Activated T-helper 1 cell treated with anti-CD3 and anti-CD28 coated beads, Interleukin-12 subunit alpha, Interleukin-12 subunit beta, Interleukin-2, Interleukin-4 antibody, amounts not matched to agents 30 ng/mL and 10 ng/mL and 1 ng/mL, durations not matched to agents 14 hours and 24 hours and 36 hours (primary cell): Measurements from ENCODE around the gene LRP8. TPM values are rescaled to one million over a fixed set of nuclear protein-coding genes. Genes with fewer than 3 reads are reported as not detected.

ENCODE experiments used
- DNase-seq: peaks from one replicate; pipeline ENCODE4 v3.0.0; 2021; ENCODE audit warnings: low spot score
- H3K27ac Mint-ChIP-seq: one replicate; pipeline ENCODE4 v1.8.0; 2021; ENCODE audit warnings: mild to moderate bottlenecking, mixed read lengths
- H3K27me3 Mint-ChIP-seq: one replicate; pipeline ENCODE4 v1.8.0; 2022; ENCODE audit warnings: mild to moderate bottlenecking, moderate library complexity, mixed read lengths; ENCODE audit not compliant: insufficient read depth
- H3K36me3 Mint-ChIP-seq: one replicate; pipeline ENCODE4 v1.8.0; 2021; ENCODE audit warnings: low read depth, mixed read lengths
- H3K4me1 Mint-ChIP-seq: one replicate; pipeline ENCODE4 v1.8.0; 2021; ENCODE audit warnings: low read depth, mixed read lengths
- H3K4me3 Mint-ChIP-seq: one replicate; pipeline ENCODE4 v1.8.0; 2021; ENCODE audit warnings: mild to moderate bottlenecking, moderate library complexity, mixed read lengths
- H3K9me3 Mint-ChIP-seq: one replicate; pipeline ENCODE4 v1.8.0; 2021; ENCODE audit warnings: mixed read lengths
- intact Hi-C: fragments of 100-400 bp; cut with micrococcal nuclease; formaldehyde crosslinking; loops from one replicate; pipeline ENCODE4 v1.15.1; 2024
- total RNA-seq: library from RNA; stranded (reverse); gene quantifications from 2 replicates; pipeline ENCODE4 v1.2.3, GENCODE V29; 2022

Gene LRP8
- total RNA-seq, 1 donor from 2014 or later = 87.4 TPM

DNA sequence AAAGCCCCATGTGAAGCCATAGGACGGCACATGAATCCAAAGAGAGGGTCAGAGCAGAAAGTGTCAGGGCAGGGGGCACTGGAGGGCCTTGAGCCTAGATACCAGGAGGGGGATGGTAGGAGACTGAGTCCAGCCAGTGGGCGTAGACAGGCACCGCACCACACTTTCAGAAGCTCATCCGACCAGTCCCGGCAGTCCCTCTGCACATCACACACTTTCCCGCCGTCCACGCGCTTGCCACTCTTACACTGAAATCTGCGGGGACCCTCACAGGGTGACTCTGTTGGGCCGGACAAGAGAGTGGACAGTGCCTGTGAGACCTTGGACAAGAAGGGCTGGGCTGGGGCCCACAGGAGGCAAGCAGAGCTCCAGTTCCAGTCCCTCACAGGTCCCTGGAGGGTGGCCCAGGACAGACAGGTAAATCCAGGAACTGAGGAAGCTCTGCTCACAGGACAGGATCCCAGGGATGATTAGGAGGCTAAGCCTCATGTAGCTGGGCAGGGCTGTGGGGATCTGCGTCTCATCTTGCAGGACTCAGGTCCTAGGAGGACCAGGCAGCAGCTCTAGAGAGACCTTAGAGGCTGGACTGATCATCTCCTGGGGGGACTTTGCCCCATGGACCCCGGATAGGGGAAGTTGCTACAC, 53.2 kb downstream of the LRP8 start:
- Mint-ChIP-seq H3K4me3 (no peak overlapping the region), H3K36me3 (peaks cover 35% of the 10 kb centered on the region), H3K4me1 (peaks cover 12% of the 10 kb centered on the region), H3K27me3 (no peaks in the 10 kb centered on the region), H3K27ac (no peak overlapping the region), H3K9me3 (no peaks in the 10 kb centered on the region)
- no peak for DNase-seq
- intact Hi-C loops = no loop called here

DNA sequence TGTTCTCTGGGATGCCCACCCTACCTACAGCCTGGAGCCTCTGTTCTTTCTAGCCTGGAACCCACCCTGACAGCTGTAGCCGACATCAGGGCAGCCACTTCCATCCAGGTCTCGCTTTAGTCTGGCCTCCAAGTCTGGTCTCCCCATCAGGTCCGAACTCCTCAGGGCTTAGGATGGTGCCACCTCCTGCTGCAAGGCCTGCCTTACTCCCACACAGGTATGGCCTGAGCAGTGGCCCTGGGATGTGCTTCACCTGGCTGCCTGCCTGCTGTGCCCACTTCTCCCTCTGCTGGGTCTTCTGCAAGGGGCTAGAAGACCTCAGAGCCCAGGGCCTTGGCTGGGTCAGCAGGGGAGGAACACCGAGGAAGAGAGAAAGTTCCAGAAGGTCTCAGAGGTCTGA, 53.8 kb downstream of the LRP8 start:
- peak overlapping the region; percentile 61 for H3K27ac Mint-ChIP-seq
- H3K4me1 Mint-ChIP-seq = peaks cover 14% of the 10 kb centered on the region
- H3K9me3 Mint-ChIP-seq = no peaks in the 10 kb centered on the region
- DNase-seq = no peak
- intact Hi-C loops = no loop called here
- no peaks in the 10 kb centered on the region for H3K27me3 Mint-ChIP-seq
- H3K4me3 Mint-ChIP-seq = no peak overlapping the region
- H3K36me3 Mint-ChIP-seq = peaks cover 37% of the 10 kb centered on the region

DNA sequence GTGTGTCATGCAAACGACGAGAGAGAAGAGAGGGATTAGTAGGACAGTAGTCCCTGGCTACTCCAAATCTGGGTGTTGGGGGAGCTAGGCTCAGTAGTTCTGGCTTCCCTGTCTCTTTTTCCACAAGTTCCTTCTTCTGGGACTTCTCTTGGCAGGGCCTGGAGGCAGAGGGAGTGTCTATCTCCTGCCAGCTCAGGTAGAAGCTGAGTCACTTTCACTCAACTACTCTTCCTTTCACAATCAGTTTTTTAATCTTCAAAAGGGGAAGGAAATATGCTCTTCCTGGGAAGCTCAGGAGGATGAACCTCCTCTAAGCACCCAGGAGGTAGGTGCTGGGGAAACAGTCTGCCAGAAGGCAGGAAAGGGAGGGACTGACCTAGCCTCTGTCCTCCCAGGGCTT, 54.3 kb downstream of the LRP8 start:
- no peak overlapping the region for H3K4me3 Mint-ChIP-seq
- intact Hi-C loops = no loop called here

DNA sequence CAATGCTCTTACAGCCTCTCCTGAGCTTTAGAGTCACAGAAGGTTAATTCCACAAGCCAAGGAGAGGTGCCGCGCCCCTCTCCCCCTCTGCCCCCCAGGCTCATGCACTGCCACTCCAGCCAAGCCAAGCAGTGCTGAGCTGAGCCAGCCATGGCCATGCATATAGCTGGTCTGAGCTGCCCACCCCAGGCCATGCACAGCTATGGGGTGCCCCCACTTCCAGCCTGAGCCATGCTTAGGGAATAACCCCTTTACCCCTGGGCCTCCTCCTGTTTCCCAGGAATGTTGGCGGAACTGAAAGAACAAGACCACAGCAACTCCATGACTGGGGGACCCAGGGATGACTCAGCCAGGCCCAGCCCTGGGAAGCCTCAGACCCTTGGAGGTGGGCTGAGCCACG, 55.5 kb downstream of the LRP8 start:
- DNase-seq = no peak
- intact Hi-C loops = no loop called here
- Mint-ChIP-seq H3K27ac (no peak overlapping the region), H3K36me3 (peaks cover 33% of the 10 kb centered on the region), H3K9me3 (no peaks in the 10 kb centered on the region), H3K4me3 (no peak overlapping the region), H3K27me3 (no peaks in the 10 kb centered on the region), H3K4me1 (peaks cover 14% of the 10 kb centered on the region)

More for the DNA sequence above, 54.3 kb downstream of the LRP8 start:
- no peaks in the 10 kb centered on the region for H3K27me3 Mint-ChIP-seq
- no peaks in the 10 kb centered on the region for H3K9me3 Mint-ChIP-seq
- H3K27ac Mint-ChIP-seq = no peak overlapping the region
- peaks cover 14% of the 10 kb centered on the region for H3K4me1 Mint-ChIP-seq
- no peak for DNase-seq
- peaks cover 41% of the 10 kb centered on the region for H3K36me3 Mint-ChIP-seq

DNA sequence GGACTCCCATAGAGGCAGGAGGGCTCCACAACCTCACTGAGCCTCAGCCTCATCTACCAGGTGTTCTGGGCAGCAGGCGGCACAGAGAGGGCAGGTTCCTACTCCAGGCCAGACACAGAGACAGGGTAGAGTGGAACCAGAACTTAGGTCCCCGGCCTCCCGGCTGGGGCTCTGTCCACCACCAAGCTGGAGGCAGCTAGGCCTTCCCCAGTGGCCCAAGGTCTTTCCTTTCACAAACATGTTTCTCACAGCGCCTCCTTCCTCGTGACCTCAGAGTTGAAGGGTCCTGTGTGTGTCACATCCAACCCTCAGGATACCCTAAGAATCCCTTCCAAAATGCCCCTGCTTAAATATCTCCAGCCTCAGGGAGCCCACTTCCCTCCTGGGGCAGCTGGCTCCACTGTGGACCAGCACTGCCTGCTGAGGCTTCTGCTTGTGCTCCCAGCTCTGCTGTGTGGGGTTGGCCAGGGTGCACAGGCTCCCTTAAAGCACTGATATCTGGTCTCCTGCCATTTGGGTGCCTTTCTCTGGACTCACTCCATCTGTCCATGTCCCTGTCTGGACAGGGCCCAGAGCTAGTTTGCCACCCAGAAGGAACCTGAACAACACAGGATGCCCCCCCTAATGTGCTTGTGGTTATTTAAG, 56.3 kb downstream of the LRP8 start:
- Mint-ChIP-seq H3K27me3 (no peaks in the 10 kb centered on the region), H3K4me1 (peaks cover 14% of the 10 kb centered on the region), H3K27ac (no peak overlapping the region), H3K9me3 (no peaks in the 10 kb centered on the region), H3K4me3 (no peak overlapping the region), H3K36me3 (peaks cover 36% of the 10 kb centered on the region)
- no peak for DNase-seq
- intact Hi-C loops = no loop called here

DNA sequence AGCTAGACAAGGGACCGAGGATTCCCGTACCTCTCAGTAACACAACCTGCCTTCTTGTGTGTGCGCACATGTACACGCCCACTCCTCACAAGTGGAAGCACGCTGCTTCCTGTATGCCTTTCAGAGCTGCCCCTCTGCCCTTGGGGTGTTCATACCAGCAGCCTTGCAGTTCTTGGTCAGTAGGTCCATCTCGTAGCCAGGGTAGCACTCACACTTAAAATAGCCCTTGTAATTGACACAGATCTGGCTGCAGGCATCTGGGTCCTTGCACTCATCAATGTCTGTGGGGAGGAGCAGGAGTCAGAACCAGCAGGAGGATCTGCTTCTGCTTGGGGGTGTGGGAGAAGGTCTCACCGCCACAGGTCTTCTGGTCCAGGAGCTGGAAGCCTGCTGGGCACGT, 57.0 kb downstream of the LRP8 start:
- H3K36me3 Mint-ChIP-seq = peaks cover 39% of the 10 kb centered on the region
- no peaks in the 10 kb centered on the region for H3K9me3 Mint-ChIP-seq
- H3K4me1 Mint-ChIP-seq = peaks cover 14% of the 10 kb centered on the region
- intact Hi-C loops = no loop called here
- no peak overlapping the region for H3K4me3 Mint-ChIP-seq
- no peak overlapping the region for H3K27ac Mint-ChIP-seq
- H3K27me3 Mint-ChIP-seq = no peaks in the 10 kb centered on the region
- DNase-seq = no peak

DNA sequence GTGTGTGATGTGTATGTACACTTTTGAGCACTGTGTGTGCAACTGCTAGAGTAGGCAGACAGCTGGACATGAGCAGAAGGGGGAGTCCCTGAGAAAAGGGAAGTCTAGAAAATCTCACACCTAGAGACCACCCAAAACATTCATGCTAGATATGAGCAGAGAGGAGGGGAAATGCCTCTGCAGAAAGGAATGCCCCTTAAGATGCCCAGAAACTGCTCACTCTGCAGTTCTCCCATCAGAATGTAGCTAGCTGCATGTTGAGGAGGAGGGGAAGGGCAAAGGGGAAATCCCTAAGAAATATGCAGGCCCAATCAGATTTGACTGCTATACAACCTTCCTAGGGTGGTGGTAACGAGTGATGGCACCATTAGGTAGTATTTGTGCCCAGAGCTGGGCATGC, 57.8 kb downstream of the LRP8 start:
- intact Hi-C loops = no loop called here
- Mint-ChIP-seq H3K9me3 (no peaks in the 10 kb centered on the region), H3K4me3 (no peak overlapping the region), H3K27ac (no peak overlapping the region), H3K36me3 (peaks cover 45% of the 10 kb centered on the region), H3K27me3 (no peaks in the 10 kb centered on the region), H3K4me1 (peaks cover 14% of the 10 kb centered on the region)
- no peak for DNase-seq

DNA sequence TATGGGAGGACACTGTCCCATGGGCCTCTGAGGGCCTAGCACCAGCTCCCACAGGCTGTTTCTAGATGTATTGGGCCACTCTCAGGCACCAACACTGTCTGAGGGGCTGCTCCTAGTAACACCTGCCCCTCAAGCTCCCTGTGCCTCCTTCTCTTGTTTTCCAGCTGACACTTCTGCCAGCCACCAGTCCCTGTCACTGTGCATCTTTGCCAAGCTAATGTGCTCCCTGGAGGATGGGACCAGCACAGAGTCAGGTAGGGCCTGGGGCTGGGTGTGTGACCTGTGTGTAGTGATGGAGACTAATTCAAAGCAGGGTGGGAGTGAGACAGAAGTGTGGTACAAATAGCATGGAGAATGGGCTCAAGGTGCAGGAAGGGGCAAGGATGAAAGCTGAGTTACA, 60.1 kb downstream of the LRP8 start:
- H3K27ac Mint-ChIP-seq = no peak overlapping the region
- no peak for DNase-seq
- H3K9me3 Mint-ChIP-seq = no peaks in the 10 kb centered on the region
- H3K4me1 Mint-ChIP-seq = peaks cover 14% of the 10 kb centered on the region
- no peaks in the 10 kb centered on the region for H3K27me3 Mint-ChIP-seq
- peaks cover 52% of the 10 kb centered on the region for H3K36me3 Mint-ChIP-seq
- intact Hi-C loops = no loop called here
- H3K4me3 Mint-ChIP-seq = no peak overlapping the region

DNA sequence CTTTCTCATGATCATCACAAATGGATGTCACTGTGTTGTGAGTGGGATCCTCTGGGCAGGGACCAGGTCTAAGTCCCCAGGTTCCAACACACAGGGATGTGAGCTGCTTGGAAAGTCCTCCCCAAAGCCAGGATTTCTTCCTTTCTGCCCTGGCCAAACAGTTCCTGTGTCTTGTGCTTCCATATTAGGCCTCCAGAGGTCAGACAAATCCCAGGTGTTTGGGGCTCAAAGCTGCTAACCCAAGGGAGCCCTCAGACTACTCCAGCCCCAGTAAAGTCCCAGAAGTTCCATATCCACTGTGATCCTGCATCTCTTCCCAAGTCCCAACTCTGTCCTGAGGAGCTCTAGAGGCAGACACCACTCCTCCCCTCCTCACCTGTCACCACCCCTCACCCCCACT, 61.8 kb downstream of the LRP8 start:
- no peak for DNase-seq
- Mint-ChIP-seq H3K4me3 (no peak overlapping the region), H3K9me3 (no peaks in the 10 kb centered on the region), H3K27me3 (no peaks in the 10 kb centered on the region), H3K36me3 (peaks cover 50% of the 10 kb centered on the region), H3K4me1 (peaks cover 14% of the 10 kb centered on the region), H3K27ac (no peak overlapping the region)
- intact Hi-C loops = no loop called here

DNA sequence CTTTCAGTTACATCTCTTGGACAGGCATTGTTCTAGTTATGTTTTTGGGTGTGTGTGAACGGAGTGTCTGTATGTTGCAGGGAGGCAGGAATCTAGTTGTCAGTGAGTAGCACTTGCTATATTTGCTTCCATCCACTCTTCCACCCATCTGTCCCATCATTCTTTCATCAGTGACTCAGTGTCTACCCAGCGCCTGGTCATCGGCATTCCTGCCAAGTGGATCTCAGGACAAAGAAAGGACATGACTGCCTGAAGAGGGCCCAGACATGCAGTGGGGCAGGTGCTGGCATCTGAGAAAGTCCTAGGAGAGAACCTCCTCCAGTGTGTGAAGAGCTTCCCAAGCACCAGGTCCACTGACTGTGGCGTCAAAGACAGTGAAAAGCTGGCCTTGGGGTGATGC, 62.3 kb downstream of the LRP8 start:
- intact Hi-C loops = no loop called here
- DNase-seq = no peak
- Mint-ChIP-seq H3K27ac (peak overlapping the region; percentile 14), H3K27me3 (no peaks in the 10 kb centered on the region), H3K36me3 (peaks cover 52% of the 10 kb centered on the region), H3K9me3 (no peaks in the 10 kb centered on the region), H3K4me1 (peaks cover 10% of the 10 kb centered on the region), H3K4me3 (no peak overlapping the region)

DNA sequence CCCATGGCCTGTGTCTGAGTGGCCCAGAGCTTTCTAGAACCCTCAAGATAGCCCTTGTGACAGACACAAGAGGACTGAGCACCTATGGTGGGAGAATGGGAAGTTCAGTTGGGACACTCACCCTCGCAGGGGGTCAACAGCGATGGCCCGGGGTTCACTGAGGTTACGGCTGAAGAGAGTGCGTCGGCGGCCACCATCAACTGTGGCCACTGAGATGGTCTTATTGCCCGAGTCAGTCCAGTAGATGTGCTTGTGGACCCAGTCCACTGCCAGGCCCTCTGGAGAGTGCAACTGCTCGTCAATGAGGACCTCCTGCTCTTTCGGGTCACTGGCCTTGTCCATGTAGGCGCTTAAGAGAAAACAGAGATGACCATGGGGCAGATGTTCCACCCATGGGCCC, 63.8 kb downstream of the LRP8 start:
- no peaks in the 10 kb centered on the region for H3K27me3 Mint-ChIP-seq

DNA sequence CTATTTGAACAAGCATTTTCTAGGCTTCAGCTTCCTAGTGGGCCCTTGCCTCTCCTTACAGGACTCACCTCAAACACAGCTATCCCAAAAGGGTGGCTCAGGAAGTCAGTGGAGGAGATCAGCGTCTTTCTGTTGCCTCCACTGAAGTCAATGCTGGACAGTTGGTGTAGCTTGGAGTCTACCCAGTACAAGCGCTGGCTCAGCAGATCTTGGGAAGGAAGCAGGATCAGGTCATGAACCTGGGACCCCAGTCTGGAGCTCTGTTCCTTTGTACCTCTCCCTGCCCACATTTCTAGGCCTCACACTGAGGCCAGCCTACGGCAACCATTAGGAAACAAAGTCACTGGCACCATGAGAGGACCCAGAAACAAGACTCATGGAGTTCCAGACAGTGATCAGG, 65.9 kb downstream of the LRP8 start:
- intact Hi-C loops = no loop called here
- Mint-ChIP-seq H3K9me3 (no peaks in the 10 kb centered on the region), H3K36me3 (peaks cover 54% of the 10 kb centered on the region), H3K4me3 (no peak overlapping the region), H3K4me1 (no peaks in the 10 kb centered on the region), H3K27me3 (no peaks in the 10 kb centered on the region), H3K27ac (no peak overlapping the region)
- DNase-seq = no peak

More for the DNA sequence above, 63.8 kb downstream of the LRP8 start:
- intact Hi-C loops = no loop called here
- H3K36me3 Mint-ChIP-seq = peaks cover 49% of the 10 kb centered on the region
- H3K4me3 Mint-ChIP-seq = no peak overlapping the region
- no peak for DNase-seq
- H3K9me3 Mint-ChIP-seq = no peaks in the 10 kb centered on the region
- H3K4me1 Mint-ChIP-seq = no peaks in the 10 kb centered on the region
- H3K27ac Mint-ChIP-seq = no peak overlapping the region

DNA sequence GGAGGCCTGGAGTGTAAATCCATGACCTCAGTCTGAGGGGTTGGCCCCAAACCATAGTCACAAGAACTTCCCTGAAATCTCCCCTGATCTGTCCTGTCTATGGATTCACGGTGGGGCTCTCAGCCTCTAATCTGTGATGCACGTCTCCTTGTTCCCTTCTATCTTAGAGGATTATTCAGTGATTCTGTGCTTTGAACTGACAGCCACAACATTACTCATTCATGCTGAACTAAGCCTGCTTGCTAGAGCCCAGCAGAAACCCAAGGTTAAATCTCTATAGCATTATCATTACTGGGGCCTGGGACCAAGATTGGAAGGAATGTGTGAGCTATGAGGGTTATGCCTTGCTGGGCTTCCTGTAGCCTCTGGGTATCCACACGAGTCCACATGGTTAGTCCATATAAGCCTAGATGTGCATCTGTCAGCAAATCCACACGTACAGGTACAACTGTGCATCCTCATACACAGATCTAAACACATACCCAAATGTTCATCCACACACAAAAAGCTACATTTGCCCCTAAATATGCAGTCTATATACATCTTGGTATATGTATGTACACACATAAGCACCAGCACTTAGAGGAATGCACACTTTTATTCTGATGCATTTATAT, 67.1 kb downstream of the LRP8 start:
- H3K36me3 Mint-ChIP-seq = peaks cover 49% of the 10 kb centered on the region
- intact Hi-C loops = no loop called here
- H3K4me1 Mint-ChIP-seq = no peaks in the 10 kb centered on the region

More for the DNA sequence above, 67.1 kb downstream of the LRP8 start:
- no peak overlapping the region for H3K4me3 Mint-ChIP-seq
- no peaks in the 10 kb centered on the region for H3K27me3 Mint-ChIP-seq
- DNase-seq = no peak
- H3K9me3 Mint-ChIP-seq = no peaks in the 10 kb centered on the region
- no peak overlapping the region for H3K27ac Mint-ChIP-seq
